Heart left ventricle (tissue), 16 donors: ENCODE measurements around the gene ANKRD16. TPM values are rescaled to one million over a fixed set of nuclear protein-coding genes. Genes with fewer than 3 reads are reported as not detected.
A peak's percentile ranks its signal among the peaks of the same experiment; 100 is the strongest.

Experiments used
- ATAC-seq, 4 donors: fragments of 200-7000 bp; cut with Tn5 transposase; one replicate each; pipeline ENCODE4 v1.9.1; 2020 to 2022; ENCODE audit warnings: moderate library complexity in 4 of 4, mild to moderate bottlenecking in 3 of 4, moderate number of reproducible peaks in 1 of 4
- DNase-seq, 5 donors: peaks; one replicate each; pipeline ENCODE4 v3.0.0-alpha.2; 2020
- H3K27ac ChIP-seq, 12 donors: fragments of 200-600 bp; sonication (generic) in 4 of 12; one replicate each; pipeline versions ENCODE4 v1.5.0 to v1.8.0; 2016 to 2022; ENCODE audit warnings: mild to moderate bottlenecking in 2 of 12
- H3K27me3 ChIP-seq, 9 donors: fragments of 200-600 bp; sonication (generic) in 2 of 9; one replicate each; pipeline versions ENCODE4 v1.5.1 to v1.8.0; 2016 to 2022; ENCODE audit warnings: mild to moderate bottlenecking in 3 of 9
- H3K36me3 ChIP-seq, 9 donors: fragments of 200-600 bp; sonication (generic) in 2 of 9; one replicate each; pipeline versions ENCODE4 v1.5.0 to v1.8.0; 2018 to 2022; ENCODE audit warnings: mild to moderate bottlenecking in 2 of 9
- H3K4me1 ChIP-seq, 12 donors: fragments of 200-600 bp; sonication (generic) in 4 of 12; one replicate each; pipeline versions ENCODE4 v1.5.0 to v1.8.0; 2016 to 2022; ENCODE audit warnings: mild to moderate bottlenecking in 3 of 12
- H3K4me3 ChIP-seq, 12 donors: fragments of 200-600 bp; sonication (generic) in 4 of 12; one replicate each; pipeline versions ENCODE4 v1.5.0 to v1.8.0; 2017 to 2022; ENCODE audit warnings: mild to moderate bottlenecking in 9 of 12, moderate library complexity in 4 of 12
- H3K9me3 ChIP-seq, 12 donors: fragments of 200-600 bp; sonication (generic) in 4 of 12; one replicate each; pipeline versions ENCODE4 v1.5.0 to v1.8.0; 2016 to 2022; ENCODE audit warnings: mild to moderate bottlenecking in 1 of 12
- POLR2A ChIP-seq, 2 donors: fragments of 450-650 bp; IDR thresholded peaks; one replicate each; pipeline ENCODE4 v1.6.1; 2017; ENCODE audit warnings: antibody characterized with exemption in 2 of 2, mild to moderate bottlenecking in 2 of 2, moderate library complexity in 2 of 2
- WGBS, 4 donors: extraction: QIAGEN DNeasy Blood & Tissue Kit in 2 of 4; methylation state at CpG; one replicate each; pipeline versions ENCODE4 v1.1.5 to v1.1.7; 2013 to 2018; 5-methylcytosine and 5-hydroxymethylcytosine counted together
- intact Hi-C, 10 donors: fragments of 100-400 bp; cut with DNase I; formaldehyde crosslinking; loops; one replicate each; pipeline versions ENCODE4 v1.11.1 to v1.14.2; 2022
- long read RNA-seq, 3 donors: library from polyadenylated mRNA; unstranded; transcript quantifications; one replicate each; pipeline ENCODE4 v2.0.0, GENCODE V29; 2020 to 2021
- polyA plus RNA-seq, 2 donors: library from polyadenylated mRNA; stranded (reverse); fragments of 200-250 nt; gene quantifications; one replicate each; pipeline ENCODE4 v1.2.3, GENCODE V29; 2013
- total RNA-seq, 9 donors: library from RNA; depleted of rRNA in 2 of 9; stranded (reverse); fragments of >200 nt in 2 of 9; fragmentation: NEBNext Ultra II Directional in 3 of 9; extraction: Animal tissue kit (Norgen Biotek cat#: 25700) in 3 of 9; gene quantifications; one replicate each; pipeline versions ENCODE4 v1.1.0 to v1.2.4, GENCODE V29; 2016 to 2023
- TF ChIP-seq, protein P1 (sequence below), 12 donors: fragments of 200-600 bp; sonication (generic) in 4 of 12; IDR thresholded peaks; one replicate each; pipeline versions ENCODE4 v1.5.0 to v1.8.0; 2018 to 2022; ENCODE audit warnings: antibody characterized with exemption in 12 of 12, mild to moderate bottlenecking in 5 of 12
- donor health status: ischemic (EF 13 %, LVEDD 7.1; RV severe dilation, severe dysfunction).
- donor health status: healthy with polysubstance abuse.
- donor health status: DM: no; HTN: yes; CAD: no.
- donor health status: DM: no; HTN: no; CAD: no.
- donor health status: ischemic (EF 25% LVEDD 6.9; RV normal size, moderate dysfunction).
- donor health status: ischemic (EF 25% LVEDD 5.7; RV mildly dilated, moderate dysfunction).
- donor health status: healthy.
- donor health status: DM: yes; HTN: yes; CAD: no.
- donor health status: ischemic (EF 35%, LVEDD 5.7; RV mildly dilated, moderate dysfunction).
- donor health status: nonischemic (EF 11% LVEDD 7.7; RV severe dilation, severe dysfunction).
- donor health status: DM: yes; HTN: yes; CAD: no.
- donor health status: PGD.
- donor health status: ischemic (EF 29% LVEDD 5.4; RV normal size, mild dysfunction).
- donor health status: nonischemic (EF 23%, LVEDD 6.1; RV moderate dilation, normal function).

The ANKRD16 gene
- 1 to 10 TPM; 1.7 to 5.0 (median 2.9) TPM for total RNA-seq
- 1 to 10 TPM; 2.0 to 2.7 TPM for polyA plus RNA-seq
- long read RNA-seq, donor 1, partial matches to known transcripts: 3 of 10 reads
- long read RNA-seq, donor 1, other reads (novel, unspliced or antisense): 5 of 10 reads
- long read RNA-seq, donor 2: 0 reads
- long read RNA-seq, donor 3, partial matches to known transcripts: 1 of 5 reads
- long read RNA-seq, donor 3, other reads (novel, unspliced or antisense): 2 of 5 reads

- Histone ChIP-seq H3K27me3 (no peaks in the 10 kb centered on the region), H3K9me3 (no peaks in the 10 kb centered on the region), H3K27ac (peak within 1 kb of the TSS; percentile 76 to 92 (median 87)), H3K4me1 (peaks cover 0 to 68% (median 53%) of the 10 kb centered on the region in 12 donors), H3K36me3 (peaks cover 0 to 45% (median 27%) of the 10 kb centered on the region in 9 donors), H3K4me3 (peak within 1 kb of the TSS; percentile 62 to 99 (median 84))
- intact Hi-C loops: loop anchor here in 8 of 10 donors (1.0 to 10.0 kb wide), 5 partner anchors 76 to 197 kb away; partner anchors contain the start of genes GDI2 (in 4 of the 8) and RBM17 (in 2 of the 8)
- ATAC-seq: peak; percentile 94 to 97 (median 94)
- TF ChIP-seq, protein P1, sequence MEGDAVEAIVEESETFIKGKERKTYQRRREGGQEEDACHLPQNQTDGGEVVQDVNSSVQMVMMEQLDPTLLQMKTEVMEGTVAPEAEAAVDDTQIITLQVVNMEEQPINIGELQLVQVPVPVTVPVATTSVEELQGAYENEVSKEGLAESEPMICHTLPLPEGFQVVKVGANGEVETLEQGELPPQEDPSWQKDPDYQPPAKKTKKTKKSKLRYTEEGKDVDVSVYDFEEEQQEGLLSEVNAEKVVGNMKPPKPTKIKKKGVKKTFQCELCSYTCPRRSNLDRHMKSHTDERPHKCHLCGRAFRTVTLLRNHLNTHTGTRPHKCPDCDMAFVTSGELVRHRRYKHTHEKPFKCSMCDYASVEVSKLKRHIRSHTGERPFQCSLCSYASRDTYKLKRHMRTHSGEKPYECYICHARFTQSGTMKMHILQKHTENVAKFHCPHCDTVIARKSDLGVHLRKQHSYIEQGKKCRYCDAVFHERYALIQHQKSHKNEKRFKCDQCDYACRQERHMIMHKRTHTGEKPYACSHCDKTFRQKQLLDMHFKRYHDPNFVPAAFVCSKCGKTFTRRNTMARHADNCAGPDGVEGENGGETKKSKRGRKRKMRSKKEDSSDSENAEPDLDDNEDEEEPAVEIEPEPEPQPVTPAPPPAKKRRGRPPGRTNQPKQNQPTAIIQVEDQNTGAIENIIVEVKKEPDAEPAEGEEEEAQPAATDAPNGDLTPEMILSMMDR (IDR thresholded peaks at IDR 0.05): peak in 1 of 12 donors; percentile 6
- TF ChIP-seq POLR2A (IDR thresholded peaks at IDR 0.05): peak; percentile 67 to 81
- 0 to 1% (median 1%) methylated on average over 34 to 109 of the region's 109 CpGs for WGBS, 4 donors
- peak; percentile 99 to 100 (median 99) for DNase-seq
These were observed at the start of gene ANKRD16, which contains the start of gene FBH1 for GRCh38 chr10:5889624-5890451. TSS of gene ANKRD16 (minus strand) at chr10:5889893. CDS start at chr10:5889354, 539 bp downstream. TSS of gene FBH1 (plus strand) at chr10:5890243. CDS start at chr10:5890346, 103 bp downstream.

DNA sequence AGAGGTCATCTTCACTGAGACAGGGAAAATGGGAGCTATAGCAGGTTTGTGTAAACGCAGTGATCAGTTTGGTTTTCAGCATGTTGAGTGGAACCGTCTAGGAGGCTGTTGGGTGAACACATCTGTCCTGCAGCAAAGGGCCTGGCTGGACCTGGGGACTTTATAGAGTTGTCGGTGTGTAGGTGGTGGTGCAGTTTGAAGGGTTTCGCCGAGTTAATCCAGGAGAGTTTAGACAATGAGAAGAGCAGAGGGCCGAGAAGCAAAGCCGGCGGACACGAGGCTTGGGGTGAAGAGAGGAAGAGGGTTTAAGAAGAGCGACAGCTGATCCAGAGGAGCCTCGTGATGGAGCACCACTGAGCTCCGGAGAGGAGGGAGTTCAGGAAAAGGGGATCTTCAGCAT, 48.6 kb upstream of the ANKRD16 start:
- WGBS, 4 donors: 90 to 93% (median 93%) methylated on average over 12 of the region's 12 CpGs
- Histone ChIP-seq H3K4me3 (no peak overlapping the region), H3K27ac (no peak overlapping the region), H3K4me1 (peaks cover 3 to 27% (median 17%) of the 10 kb centered on the region in 12 donors), H3K9me3 (no peaks in the 10 kb centered on the region), H3K27me3 (no peaks in the 10 kb centered on the region), H3K36me3 (peaks cover 0 to 59% (median 48%) of the 10 kb centered on the region in 9 donors)
- intact Hi-C loops: no loop called here
- TF ChIP-seq, protein P1 (IDR thresholded peaks at IDR 0.05): no peak
- no peak for TF ChIP-seq POLR2A (IDR thresholded peaks at IDR 0.05)
- DNase-seq (no peak), ATAC-seq (no peak)

DNA sequence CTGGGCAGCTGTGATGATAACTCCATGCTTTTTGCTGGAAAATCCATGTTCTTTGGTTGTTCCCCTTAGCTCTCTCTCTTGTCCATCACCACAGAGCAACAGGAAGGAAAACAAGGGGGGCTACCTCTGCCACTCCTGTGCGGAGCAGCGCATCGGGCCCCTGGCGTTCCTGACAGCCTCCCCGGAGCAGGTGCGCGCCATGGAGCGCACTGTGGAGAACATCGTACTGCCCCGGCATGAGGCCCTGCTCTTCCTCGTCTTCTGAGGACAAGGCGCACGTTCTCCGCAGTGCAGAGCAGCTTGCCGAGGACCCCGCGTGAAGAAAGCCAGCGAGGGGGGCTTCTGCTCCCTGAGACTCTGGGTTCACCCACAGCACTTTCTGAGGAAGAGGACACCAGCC, 47.3 kb upstream of the ANKRD16 start:
- no peak for ATAC-seq
- peaks cover 0 to 70% (median 60%) of the 10 kb centered on the region in 9 donors for H3K36me3 ChIP-seq
- no peaks in the 10 kb centered on the region for H3K27me3 ChIP-seq
- no peak overlapping the region for H3K27ac ChIP-seq
- intact Hi-C loops: no loop called here
- H3K4me1 ChIP-seq: peaks cover 0 to 23% (median 4%) of the 10 kb centered on the region in 12 donors
- no peak overlapping the region for H3K4me3 ChIP-seq
- 94 to 95% (median 95%) methylated on average over 18 of the region's 18 CpGs for WGBS, 4 donors
- no peak for DNase-seq
- H3K9me3 ChIP-seq: no peaks in the 10 kb centered on the region
- TF ChIP-seq POLR2A (IDR thresholded peaks at IDR 0.05): no peak
- TF ChIP-seq, protein P1 (IDR thresholded peaks at IDR 0.05): no peak

DNA sequence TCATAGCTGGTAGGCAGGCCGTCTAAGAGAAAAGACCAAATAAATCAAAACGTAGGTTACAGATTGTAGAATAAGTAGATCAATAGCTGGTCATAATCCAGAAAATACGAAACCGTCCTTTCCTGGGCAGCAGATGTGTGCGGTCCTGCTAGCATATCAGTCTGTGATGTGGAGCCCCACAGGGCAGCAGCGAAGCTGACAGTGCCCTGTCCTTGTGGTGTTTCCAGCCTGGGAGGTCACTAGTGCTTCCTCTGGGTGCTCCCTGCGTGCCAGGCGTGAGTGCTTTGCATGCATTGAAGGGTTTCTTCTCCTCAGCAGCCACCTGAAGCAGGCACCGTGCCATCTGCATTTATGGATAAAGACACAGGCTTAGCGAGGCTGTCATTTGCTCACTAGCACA, 45.9 kb upstream of the ANKRD16 start:
- H3K9me3 ChIP-seq: no peaks in the 10 kb centered on the region
- H3K27me3 ChIP-seq: no peaks in the 10 kb centered on the region
- peaks cover 0 to 11% (median 0%) of the 10 kb centered on the region in 12 donors for H3K4me1 ChIP-seq
- 86 to 89% (median 88%) methylated on average over 10 of the region's 10 CpGs for WGBS, 4 donors
- TF ChIP-seq, protein P1 (IDR thresholded peaks at IDR 0.05): no peak
- TF ChIP-seq POLR2A (IDR thresholded peaks at IDR 0.05): no peak
- intact Hi-C loops: no loop called here
- no peak for DNase-seq
- H3K36me3 ChIP-seq: peaks cover 0 to 84% (median 74%) of the 10 kb centered on the region in 9 donors
- no peak overlapping the region for H3K27ac ChIP-seq
- no peak for ATAC-seq
- H3K4me3 ChIP-seq: no peak overlapping the region
